ENCODE measurements around the gene CSNK1D. TPM values are rescaled to one million over a fixed set of nuclear protein-coding genes. Genes with fewer than 3 reads are reported as not detected.

The CSNK1D gene
- total and polyA plus RNA-seq, 10 of the 15 experiments (the other 5 are each of a cell fraction or from before 2014, with no cell fraction given): 5.7 to 105 (median 58.1) TPM

DNA sequence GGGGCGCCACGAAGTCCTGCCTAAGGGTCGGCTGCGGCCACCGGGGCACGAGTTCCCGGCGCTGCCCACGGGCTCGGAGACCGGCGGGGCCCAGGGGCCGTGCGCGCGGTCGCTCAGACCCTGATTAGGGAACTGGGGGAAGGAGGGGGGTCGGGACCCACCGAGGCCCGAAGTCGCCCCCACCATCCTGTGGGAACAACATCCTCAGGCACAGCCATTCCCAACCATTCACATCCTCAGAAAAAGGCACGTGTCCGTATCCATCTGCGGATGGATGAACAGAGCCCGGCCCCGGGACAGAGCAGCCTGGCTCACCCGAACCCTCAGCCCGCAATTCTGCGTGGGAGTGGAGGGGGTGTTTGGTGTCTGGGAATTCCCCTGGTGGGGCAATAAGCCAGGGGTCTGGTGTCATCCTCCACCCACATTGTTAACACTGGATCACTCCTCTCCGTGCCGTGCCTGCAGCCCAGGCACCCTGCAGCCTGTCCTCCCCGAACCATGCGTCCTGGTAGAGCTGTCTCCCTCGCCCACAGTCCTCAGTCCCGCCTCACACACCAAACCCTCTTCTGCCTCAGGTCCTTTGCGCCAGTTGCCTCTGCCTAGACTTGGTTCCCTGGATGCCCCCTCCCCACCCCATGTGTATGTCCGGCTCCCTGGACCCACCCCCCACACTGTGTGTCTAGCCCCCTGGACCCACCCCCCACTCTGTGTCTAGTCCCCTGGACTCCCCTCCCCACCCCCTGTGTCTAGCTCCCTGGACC, 60.1 kb downstream of the CSNK1D start (continued):
- TF ChIP-seq, protein P1, sequence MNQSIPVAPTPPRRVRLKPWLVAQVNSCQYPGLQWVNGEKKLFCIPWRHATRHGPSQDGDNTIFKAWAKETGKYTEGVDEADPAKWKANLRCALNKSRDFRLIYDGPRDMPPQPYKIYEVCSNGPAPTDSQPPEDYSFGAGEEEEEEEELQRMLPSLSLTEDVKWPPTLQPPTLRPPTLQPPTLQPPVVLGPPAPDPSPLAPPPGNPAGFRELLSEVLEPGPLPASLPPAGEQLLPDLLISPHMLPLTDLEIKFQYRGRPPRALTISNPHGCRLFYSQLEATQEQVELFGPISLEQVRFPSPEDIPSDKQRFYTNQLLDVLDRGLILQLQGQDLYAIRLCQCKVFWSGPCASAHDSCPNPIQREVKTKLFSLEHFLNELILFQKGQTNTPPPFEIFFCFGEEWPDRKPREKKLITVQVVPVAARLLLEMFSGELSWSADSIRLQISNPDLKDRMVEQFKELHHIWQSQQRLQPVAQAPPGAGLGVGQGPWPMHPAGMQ (IDR thresholded peaks at IDR 0.05; ENCODE audit: borderline replicate concordance): no peak
- TF ChIP-seq EGR1 (IDR thresholded peaks at IDR 0.05; ENCODE audit: borderline replicate concordance in 1 of 2, low read depth in 2 of 2, low read length in 2 of 2): peak in 1 of 2 experiments; percentile 92; a peak in 2 of 3 replicates
- TF ChIP-seq, protein P2, sequence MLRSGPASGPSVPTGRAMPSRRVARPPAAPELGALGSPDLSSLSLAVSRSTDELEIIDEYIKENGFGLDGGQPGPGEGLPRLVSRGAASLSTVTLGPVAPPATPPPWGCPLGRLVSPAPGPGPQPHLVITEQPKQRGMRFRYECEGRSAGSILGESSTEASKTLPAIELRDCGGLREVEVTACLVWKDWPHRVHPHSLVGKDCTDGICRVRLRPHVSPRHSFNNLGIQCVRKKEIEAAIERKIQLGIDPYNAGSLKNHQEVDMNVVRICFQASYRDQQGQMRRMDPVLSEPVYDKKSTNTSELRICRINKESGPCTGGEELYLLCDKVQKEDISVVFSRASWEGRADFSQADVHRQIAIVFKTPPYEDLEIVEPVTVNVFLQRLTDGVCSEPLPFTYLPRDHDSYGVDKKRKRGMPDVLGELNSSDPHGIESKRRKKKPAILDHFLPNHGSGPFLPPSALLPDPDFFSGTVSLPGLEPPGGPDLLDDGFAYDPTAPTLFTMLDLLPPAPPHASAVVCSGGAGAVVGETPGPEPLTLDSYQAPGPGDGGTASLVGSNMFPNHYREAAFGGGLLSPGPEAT (IDR thresholded peaks at IDR 0.05; ENCODE audit: low read depth): 0 out of 2 replicates have a peak, but pooled peaks have one; percentile 41
- peak; percentile 65; the same call in 1 of the 2 replicates for TF ChIP-seq EED (IDR thresholded peaks at IDR 0.05; ENCODE audit: low read depth)
- TF ChIP-seq NFIC (IDR thresholded peaks at IDR 0.05; ENCODE audit: low read depth, low read length): no peak
- TF ChIP-seq, protein P3, sequence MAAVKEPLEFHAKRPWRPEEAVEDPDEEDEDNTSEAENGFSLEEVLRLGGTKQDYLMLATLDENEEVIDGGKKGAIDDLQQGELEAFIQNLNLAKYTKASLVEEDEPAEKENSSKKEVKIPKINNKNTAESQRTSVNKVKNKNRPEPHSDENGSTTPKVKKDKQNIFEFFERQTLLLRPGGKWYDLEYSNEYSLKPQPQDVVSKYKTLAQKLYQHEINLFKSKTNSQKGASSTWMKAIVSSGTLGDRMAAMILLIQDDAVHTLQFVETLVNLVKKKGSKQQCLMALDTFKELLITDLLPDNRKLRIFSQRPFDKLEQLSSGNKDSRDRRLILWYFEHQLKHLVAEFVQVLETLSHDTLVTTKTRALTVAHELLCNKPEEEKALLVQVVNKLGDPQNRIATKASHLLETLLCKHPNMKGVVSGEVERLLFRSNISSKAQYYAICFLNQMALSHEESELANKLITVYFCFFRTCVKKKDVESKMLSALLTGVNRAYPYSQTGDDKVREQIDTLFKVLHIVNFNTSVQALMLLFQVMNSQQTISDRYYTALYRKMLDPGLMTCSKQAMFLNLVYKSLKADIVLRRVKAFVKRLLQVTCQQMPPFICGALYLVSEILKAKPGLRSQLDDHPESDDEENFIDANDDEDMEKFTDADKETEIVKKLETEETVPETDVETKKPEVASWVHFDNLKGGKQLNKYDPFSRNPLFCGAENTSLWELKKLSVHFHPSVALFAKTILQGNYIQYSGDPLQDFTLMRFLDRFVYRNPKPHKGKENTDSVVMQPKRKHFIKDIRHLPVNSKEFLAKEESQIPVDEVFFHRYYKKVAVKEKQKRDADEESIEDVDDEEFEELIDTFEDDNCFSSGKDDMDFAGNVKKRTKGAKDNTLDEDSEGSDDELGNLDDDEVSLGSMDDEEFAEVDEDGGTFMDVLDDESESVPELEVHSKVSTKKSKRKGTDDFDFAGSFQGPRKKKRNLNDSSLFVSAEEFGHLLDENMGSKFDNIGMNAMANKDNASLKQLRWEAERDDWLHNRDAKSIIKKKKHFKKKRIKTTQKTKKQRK (IDR thresholded peaks at IDR 0.05; ENCODE audit: low read depth, low read length): no peak
- TF ChIP-seq ATF7 (IDR thresholded peaks at IDR 0.05; ENCODE audit: low read depth): peak; percentile 60
- TF ChIP-seq, protein P4, sequence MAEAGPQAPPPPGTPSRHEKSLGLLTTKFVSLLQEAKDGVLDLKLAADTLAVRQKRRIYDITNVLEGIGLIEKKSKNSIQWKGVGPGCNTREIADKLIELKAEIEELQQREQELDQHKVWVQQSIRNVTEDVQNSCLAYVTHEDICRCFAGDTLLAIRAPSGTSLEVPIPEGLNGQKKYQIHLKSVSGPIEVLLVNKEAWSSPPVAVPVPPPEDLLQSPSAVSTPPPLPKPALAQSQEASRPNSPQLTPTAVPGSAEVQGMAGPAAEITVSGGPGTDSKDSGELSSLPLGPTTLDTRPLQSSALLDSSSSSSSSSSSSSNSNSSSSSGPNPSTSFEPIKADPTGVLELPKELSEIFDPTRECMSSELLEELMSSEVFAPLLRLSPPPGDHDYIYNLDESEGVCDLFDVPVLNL (IDR thresholded peaks at IDR 0.05; ENCODE audit: low read depth, low read length): no peak
- TF ChIP-seq RUNX3 (IDR thresholded peaks at IDR 0.05; ENCODE audit: low read length): peak; percentile 83
- 0 out of 2 replicates have a peak, but pooled peaks have one; percentile 4 for TF ChIP-seq SPI1 (IDR thresholded peaks at IDR 0.05; ENCODE audit: borderline replicate concordance, insufficient read depth, low read depth, low read length)
- peak in 1 of 2 experiments; percentile 14; a peak in 1 of 4 replicates for TF ChIP-seq BHLHE40 (IDR thresholded peaks at IDR 0.05; ENCODE audit: borderline replicate concordance in 1 of 2, low read depth in 2 of 2, low read length in 1 of 2)

Data from GM12878 (cell line).